GM12875 (cell line): ENCODE data around the gene GNAZ.

Experiments used
- H3K4me3 ChIP-seq: one replicate; pipeline ENCODE4 v1.5.1; 2011; ENCODE audit warnings: low read depth, low read length, control low read depth
- TF ChIP-seq, protein P1 (sequence below): IDR thresholded peaks from 2 replicates; pipeline ENCODE4 v1.5.1; 2011; ENCODE audit warnings: low read depth, mild to moderate bottlenecking, control low read depth, inconsistent platforms, low read length, moderate library complexity, borderline replicate concordance; ENCODE audit not compliant: insufficient read depth

GNAZ gene

GRCh38 chr22:23083315-23084021 is 13.1 kb downstream of the GNAZ start:
- no peak overlapping the region for H3K4me3 ChIP-seq
- TF ChIP-seq, protein P1, sequence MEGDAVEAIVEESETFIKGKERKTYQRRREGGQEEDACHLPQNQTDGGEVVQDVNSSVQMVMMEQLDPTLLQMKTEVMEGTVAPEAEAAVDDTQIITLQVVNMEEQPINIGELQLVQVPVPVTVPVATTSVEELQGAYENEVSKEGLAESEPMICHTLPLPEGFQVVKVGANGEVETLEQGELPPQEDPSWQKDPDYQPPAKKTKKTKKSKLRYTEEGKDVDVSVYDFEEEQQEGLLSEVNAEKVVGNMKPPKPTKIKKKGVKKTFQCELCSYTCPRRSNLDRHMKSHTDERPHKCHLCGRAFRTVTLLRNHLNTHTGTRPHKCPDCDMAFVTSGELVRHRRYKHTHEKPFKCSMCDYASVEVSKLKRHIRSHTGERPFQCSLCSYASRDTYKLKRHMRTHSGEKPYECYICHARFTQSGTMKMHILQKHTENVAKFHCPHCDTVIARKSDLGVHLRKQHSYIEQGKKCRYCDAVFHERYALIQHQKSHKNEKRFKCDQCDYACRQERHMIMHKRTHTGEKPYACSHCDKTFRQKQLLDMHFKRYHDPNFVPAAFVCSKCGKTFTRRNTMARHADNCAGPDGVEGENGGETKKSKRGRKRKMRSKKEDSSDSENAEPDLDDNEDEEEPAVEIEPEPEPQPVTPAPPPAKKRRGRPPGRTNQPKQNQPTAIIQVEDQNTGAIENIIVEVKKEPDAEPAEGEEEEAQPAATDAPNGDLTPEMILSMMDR = no peak

DNA sequence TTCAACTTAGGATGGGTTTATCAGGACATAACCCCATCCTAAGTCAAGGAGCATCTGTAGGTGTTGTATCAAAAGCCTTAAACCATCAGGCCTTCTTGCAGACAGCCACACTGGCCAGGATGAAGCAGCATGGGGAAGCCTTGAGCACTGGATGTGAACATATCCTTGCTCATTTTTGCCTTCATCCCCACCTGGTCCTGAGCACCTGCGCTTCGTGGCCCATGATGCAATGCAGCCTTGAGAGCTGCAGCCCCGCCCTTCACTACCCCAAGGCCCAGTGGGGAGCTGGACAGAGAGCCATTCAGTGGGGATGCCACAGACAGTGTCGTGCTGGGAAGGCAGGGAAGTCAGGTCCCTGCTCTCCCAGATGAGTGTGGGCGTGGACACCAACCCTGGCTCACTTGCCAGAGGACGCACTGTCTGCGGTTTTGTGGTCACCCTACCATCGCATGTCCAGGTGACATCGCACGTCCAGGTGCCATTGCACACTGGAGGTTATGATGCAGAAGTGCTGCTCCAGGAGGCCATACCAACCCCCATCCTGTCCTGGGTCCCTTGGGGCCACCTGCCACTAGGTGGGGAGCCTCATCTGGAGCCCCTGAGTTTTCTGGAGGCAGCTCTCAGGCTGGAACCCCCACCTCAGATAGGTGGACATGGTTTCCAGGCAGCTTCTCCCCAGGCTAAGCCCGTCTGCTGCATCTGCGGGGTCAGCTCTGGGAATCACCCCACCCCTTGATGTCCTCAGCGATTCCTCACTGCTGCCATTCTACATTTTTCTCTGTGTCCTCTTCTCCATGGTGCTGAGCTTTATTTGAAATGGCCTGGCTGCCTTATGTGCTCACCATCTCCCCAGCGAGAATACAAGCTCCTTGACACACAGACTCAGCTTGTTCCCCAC is 14.4 kb downstream of the GNAZ start:
- no peak overlapping the region for H3K4me3 ChIP-seq
- TF ChIP-seq, protein P1 = no peak

GRCh38 chr22:23085351-23085671 is 15.0 kb downstream of the GNAZ start:
- H3K4me3 ChIP-seq = no peak overlapping the region
- TF ChIP-seq, protein P1 = no peak

GRCh38 chr22:23085785-23086184 is 15.5 kb downstream of the GNAZ start:
- no peak overlapping the region for H3K4me3 ChIP-seq
- TF ChIP-seq, protein P1 = no peak

- TF ChIP-seq, protein P1 = no peak
- H3K4me3 ChIP-seq = no peak overlapping the region
Measured at GRCh38 chr22:23086263-23086662, 15.9 kb downstream of the GNAZ start.

DNA sequence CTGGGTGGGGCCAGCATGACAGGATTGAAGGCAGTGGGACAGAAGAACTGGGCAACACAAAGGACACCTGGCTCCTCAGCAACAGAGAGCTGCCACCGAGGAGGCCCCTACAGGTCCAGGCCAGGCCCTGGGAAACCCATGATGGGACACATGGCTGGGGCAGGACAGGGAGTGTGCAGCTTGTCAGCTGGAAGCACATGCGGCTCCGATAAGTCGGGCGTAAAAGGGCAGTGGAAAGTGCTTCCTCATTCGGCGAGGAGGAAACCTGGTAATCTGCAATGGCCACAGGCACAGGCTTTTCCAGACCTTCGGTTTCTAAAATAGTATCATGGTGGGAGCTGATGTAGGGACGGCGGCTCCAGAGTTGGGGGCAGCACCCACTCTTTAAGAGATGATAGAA is 16.5 kb downstream of the GNAZ start:
- H3K4me3 ChIP-seq = no peak overlapping the region
- TF ChIP-seq, protein P1 = no peak

- TF ChIP-seq, protein P1 = no peak
- no peak overlapping the region for H3K4me3 ChIP-seq
Measured at GRCh38 chr22:23088199-23088604, 17.9 kb downstream of the GNAZ start.
